Thyroid gland (tissue), 4 donors: ENCODE results near the gene MTA3.

Experiments used
- CTCF ChIP-seq, 6 experiments: fragments of 200-600 bp in 3 of 6; fragments of 450-650 bp in 3 of 6; sonication (generic) in 3 of 6; IDR thresholded peaks; one replicate each; pipeline ENCODE4 v1.5.1; 2016 to 2019; ENCODE audit warnings: antibody characterized with exemption in 6 of 6, mild to moderate bottlenecking in 2 of 6, inconsistent platforms in 1 of 6, moderate library complexity in 1 of 6
- POLR2A ChIP-seq, 2 donors: fragments of 450-650 bp; IDR thresholded peaks; one replicate each; pipeline ENCODE4 v1.6.1; 2017; ENCODE audit warnings: antibody characterized with exemption in 2 of 2, mild to moderate bottlenecking in 2 of 2, moderate library complexity in 1 of 2

GRCh38 chr2:42566025-42566424 is 2.4 kb upstream of the MTA3 start:
- TF ChIP-seq POLR2A (IDR thresholded peaks at IDR 0.05) (no peak), CTCF (IDR thresholded peaks at IDR 0.05) (no peak)
